K562 (cell line): ENCODE data around the gene ADAMTSL3. TPM values are rescaled to one million over a fixed set of nuclear protein-coding genes. Genes with fewer than 3 reads are reported as not detected.

Source experiments
- ATAC-seq: fragments of 200-7000 bp; cut with Tn5 transposase; 3 replicates; pipeline ENCODE4 v1.9.1; 2020; ENCODE audit warnings: moderate library complexity
- BruUV-seq: library from RNA; stranded (reverse); fragments of 400-500 nt; replicated peaks from 2 replicates; lab custom pipeline; 2021; lab: Mats Ljungman, UMichigan
- CTCF ChIA-PET: fragments of 300-600 bp; formaldehyde crosslinking; extraction: SDS; loops from one replicate; lab custom pipeline; 2021; ENCODE audit warnings: low intra/inter-chr PET ratio; lab: Yijun Ruan, JAX
- POLR2A ChIA-PET: fragments of 300-600, 350-650 bp; sonication (Branson Sonifier 250); formaldehyde crosslinking; extraction: SDS; loops from one replicate; lab custom pipeline; 2021; ENCODE audit warnings: antibody characterized with exemption, inconsistent platforms; lab: Yijun Ruan, JAX
- DNase-seq, 4 experiments: peaks; one replicate each; pipeline versions ENCODE4 v3.0.0 to v3.0.0-alpha.2; 2011 to 2018; ENCODE audit warnings: low spot score in 3 of 4, mixed read lengths in 3 of 4; ENCODE audit errors: extremely low read depth in 1 of 4
- FAIRE-seq: peaks from 2 replicates; lab custom pipeline; 2011; peaks lifted over from hg19 to GRCh38; lab: Jason Lieb, UNC
- H2AFZ ChIP-seq: 2 replicates; pipeline ENCODE4 v1.6.0; 2011; ENCODE audit warnings: low read depth, low read length, control low read depth, inconsistent platforms
- H3K27ac ChIP-seq: fragments of 200-600 bp; 3 replicates; pipeline ENCODE4 v1.8.0; 2011; ENCODE audit warnings: low read depth, mild to moderate bottlenecking, control low read depth, inconsistent platforms, low read length, moderate library complexity, mixed read lengths; ENCODE audit errors: extremely low read depth
- H3K27me3 ChIP-seq, 2 experiments: fragments of 300-600 bp in 1 of 2; 2 replicates in 1 of 2; 3 replicates in 1 of 2; pipeline versions ENCODE4 v1.6.0 to v1.8.0; 2011; ENCODE audit warnings: inconsistent platforms in 2 of 2, low read length in 2 of 2, mild to moderate bottlenecking in 1 of 2, mixed read lengths in 1 of 2, moderate library complexity in 1 of 2; ENCODE audit not compliant: control insufficient read depth in 2 of 2, insufficient read depth in 2 of 2
- H3K36me3 ChIP-seq: fragments of 300-600 bp; 3 replicates; pipeline ENCODE4 v1.8.0; 2011; ENCODE audit warnings: mild to moderate bottlenecking, low read length, inconsistent platforms; ENCODE audit not compliant: control insufficient read depth, insufficient read depth
- H3K4me1 ChIP-seq, 2 experiments: fragments of 200-600 bp in 1 of 2; replicated peaks in 1 of 2; 2 replicates in 1 of 2; 3 replicates in 1 of 2; pipeline versions ENCODE4 v1.5.1 to v1.8.0; 2011; ENCODE audit warnings: inconsistent platforms in 2 of 2, low read length in 2 of 2, mild to moderate bottlenecking in 1 of 2, mixed read lengths in 1 of 2, moderate library complexity in 1 of 2; ENCODE audit not compliant: control insufficient read depth in 2 of 2, insufficient read depth in 2 of 2
- H3K4me2 ChIP-seq: 2 replicates; pipeline ENCODE4 v1.6.1; 2011; ENCODE audit warnings: low read length, control low read depth, inconsistent platforms, mixed read lengths; ENCODE audit not compliant: insufficient read depth
- H3K4me3 ChIP-seq: fragments of 200-600 bp; sonication (generic), shearing (Covaris generic); 2 replicates; pipeline ENCODE4 v1.5.1; 2016; ENCODE audit warnings: control low read depth, inconsistent platforms
- H3K79me2 ChIP-seq: fragments of 200-600 bp; 3 replicates; pipeline ENCODE4 v1.8.0; 2011; ENCODE audit warnings: low read length, inconsistent platforms; ENCODE audit not compliant: control insufficient read depth, insufficient read depth
- H3K9ac ChIP-seq, 2 experiments: 2 replicates each; pipeline versions ENCODE4 v1.6.0 to v1.6.1; 2011; ENCODE audit warnings: low read depth in 2 of 2, low read length in 2 of 2, control low read depth in 1 of 2, inconsistent platforms in 1 of 2, mild to moderate bottlenecking in 1 of 2, mixed read lengths in 1 of 2; ENCODE audit not compliant: insufficient read depth in 1 of 2
- H3K9me1 ChIP-seq: one replicate; pipeline ENCODE4 v1.6.0; 2011; ENCODE audit warnings: inconsistent platforms, mild to moderate bottlenecking, low read length, moderate library complexity; ENCODE audit not compliant: control insufficient read depth, insufficient read depth
- H3K9me3 ChIP-seq: replicated peaks from 2 replicates; pipeline ENCODE4 v1.5.1; 2011; ENCODE audit warnings: low read depth, low read length, inconsistent platforms; ENCODE audit not compliant: control insufficient read depth, insufficient read depth
- H4K20me1 ChIP-seq: replicated peaks from 2 replicates; pipeline ENCODE4 v1.6.1; 2011; ENCODE audit warnings: low read length, inconsistent platforms, mixed read lengths; ENCODE audit not compliant: control insufficient read depth, insufficient read depth
- KDM1A ChIP-seq, 2 experiments: fragments of 450-650 bp; IDR thresholded peaks; 2 replicates each; pipeline ENCODE4 v1.6.1; 2016; ENCODE audit warnings: mild to moderate bottlenecking in 2 of 2
- NFRKB ChIP-seq: fragments of 450-650 bp; IDR thresholded peaks from 2 replicates; pipeline ENCODE4 v1.6.1; 2016; ENCODE audit warnings: low read depth
- NFYB ChIP-seq: IDR thresholded peaks from 2 replicates; pipeline ENCODE4 v1.6.1; 2011; ENCODE audit warnings: mild to moderate bottlenecking, moderate library complexity; ENCODE audit not compliant: insufficient read length; ENCODE audit errors: extremely low read depth
- WGBS: fragments of 100-300 bp; shearing (Covaris generic); methylation state at CpG from one replicate; pipeline ENCODE4 v1.1.6; 2016; ENCODE audit warnings: low coverage, mixed read lengths; ENCODE audit not compliant: insufficient coverage; ENCODE audit errors: missing lambda C conversion rate; 5-methylcytosine and 5-hydroxymethylcytosine counted together
- in situ Hi-C: fragments of 300-500 bp; cut with MboI; formaldehyde crosslinking; loops from 4 replicates; pipeline ENCODE4 v1.15.0; 2018; ENCODE audit warnings: inconsistent platforms, mixed read lengths
- intact Hi-C: fragments of 100-400 bp; cut with micrococcal nuclease; formaldehyde crosslinking; loops from 2 replicates; pipeline ENCODE4 v1.14.2; 2022
- polyA plus RNA-seq, 8 experiments: library from polyadenylated mRNA; depleted of rRNA in 4 of 8; stranded (reverse) in 5 of 8; unstranded in 3 of 8; fragments of >200 nt; fragmentation: Nextera tagmentation in 2 of 8; fragmentation: Illumina TruSeq in 1 of 8; extraction: Ambion mirVana in 2 of 8; extraction: Trizol in 1 of 8; gene quantifications; 2 replicates each; pipeline versions ENCODE4 v1.2.1 to v1.2.3, GENCODE V29; 2011 to 2014; ENCODE audit warnings: inconsistent platforms in 1 of 8, missing spikeins in 1 of 8
- total RNA-seq, 7 experiments: library from RNA; depleted of rRNA in 6 of 7; stranded (reverse); fragments of >200 nt in 6 of 7; fragmentation: Illumina TruSeq in 2 of 7; extraction: Trizol in 2 of 7; gene quantifications; 2 replicates each; pipeline versions ENCODE4 v1.2.1 to v1.2.3, GENCODE V29; 2011 to 2021; ENCODE audit warnings: low replicate concordance in 1 of 7
- TF ChIP-seq, protein P1 (sequence below), 2 experiments: fragments of 450-650 bp in 1 of 2; sonication (generic) in 1 of 2; formaldehyde crosslinking in 1 of 2; IDR thresholded peaks in 1 of 2; conservative IDR thresholded peaks in 1 of 2; 2 replicates each; pipeline versions ENCODE4 v1.6.1 to v1.8.1; 2016 to 2023; ENCODE audit warnings: mild to moderate bottlenecking in 2 of 2, moderate library complexity in 2 of 2, inconsistent platforms in 1 of 2, missing genetic modification reagents in 1 of 2

The ADAMTSL3 gene
- total and polyA plus RNA-seq, 9 of the 15 experiments (the other 6 are each of a cell fraction or from before 2014, with no cell fraction given), result 0.01 to 0.18 (median 0.07) TPM; not detected in 3

DNA sequence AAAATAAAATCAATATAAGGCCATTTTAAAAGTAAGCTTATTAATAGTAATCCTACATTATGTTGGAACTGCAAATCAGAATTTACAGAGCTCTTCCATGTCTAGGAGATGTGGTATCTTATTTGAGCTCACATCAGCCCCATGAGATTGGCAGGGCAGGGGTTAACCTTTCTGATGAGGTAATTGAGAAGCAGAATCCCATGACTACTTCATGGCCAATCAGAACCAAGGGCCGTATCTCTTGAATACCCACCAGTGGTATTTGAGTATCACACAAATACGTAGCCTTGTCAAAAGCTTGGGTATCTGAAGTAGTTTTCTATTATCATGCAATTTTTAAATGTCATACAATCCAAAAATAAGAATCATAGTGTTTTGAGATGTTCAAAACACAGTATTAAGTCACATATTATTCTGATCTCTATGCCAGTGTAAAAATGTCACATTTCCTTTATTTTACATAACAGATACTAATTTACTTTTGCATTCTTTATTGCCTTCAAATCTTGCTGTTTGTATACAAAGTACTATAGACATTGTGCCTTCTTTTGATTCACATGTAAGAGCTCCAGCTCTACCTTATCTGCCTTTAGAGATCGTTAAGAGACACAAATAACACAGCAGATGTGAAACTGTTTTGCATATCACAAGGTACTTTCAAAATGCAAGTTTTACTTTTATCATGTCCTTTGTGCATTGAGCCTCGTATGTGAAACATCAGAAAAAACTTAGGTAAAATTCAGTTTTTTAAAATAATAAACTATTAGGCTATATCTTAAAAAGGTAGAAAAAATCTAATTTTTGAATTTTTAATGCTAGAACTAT lies 329.9 kb downstream of the ADAMTSL3 start:
- Histone ChIP-seq H3K9me3 (no peaks in the 10 kb centered on the region), H3K4me2 (no peak overlapping the region), H3K79me2 (no peaks in the 10 kb centered on the region), H3K4me3 (no peak overlapping the region), H3K27me3 (peaks cover 0 to 8% of the 10 kb centered on the region in 2 experiments; a peak in 2 of 5 replicates), H2AFZ (no peak overlapping the region), H4K20me1 (no peaks in the 10 kb centered on the region), H3K4me1 (no peaks in the 10 kb centered on the region; a peak in 1 of 5 replicates), H3K27ac (no peak overlapping the region), H3K36me3 (no peaks in the 10 kb centered on the region), H3K9me1 (no peaks in the 10 kb centered on the region), H3K9ac (no peak overlapping the region)
- intact Hi-C loops (no loop called here), in situ Hi-C loops (no loop called here)
- no peak for ATAC-seq
- CTCF ChIA-PET, result no interaction called here
- TF ChIP-seq, protein P1, sequence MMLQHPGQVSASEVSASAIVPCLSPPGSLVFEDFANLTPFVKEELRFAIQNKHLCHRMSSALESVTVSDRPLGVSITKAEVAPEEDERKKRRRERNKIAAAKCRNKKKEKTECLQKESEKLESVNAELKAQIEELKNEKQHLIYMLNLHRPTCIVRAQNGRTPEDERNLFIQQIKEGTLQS (IDR thresholded peaks at IDR 0.05), result no peak
- TF ChIP-seq, protein P1 (CRISPR knock-in tag; conservative IDR thresholded peaks at IDR 0.05), result no peak
- TF ChIP-seq NFYB, result peak; percentile 49
- TF ChIP-seq KDM1A (IDR thresholded peaks at IDR 0.05), result no peak
- TF ChIP-seq NFRKB, result no peak
- BruUV-seq, result no TSS peak
- no peak for DNase-seq
- FAIRE-seq, result peak; percentile 6
- POLR2A ChIA-PET, result interaction anchor here (0.6 kb wide), 1 partner anchor 375 kb away, joined by 3 read pairs; no protein-coding TSS in a partner anchor
- 3% methylated on average over 4 of the region's 4 CpGs for WGBS
